Measurements from ENCODE around the gene AHDC1.

- TF ChIP-seq EZH2 (IDR thresholded peaks at IDR 0.05; ENCODE audit: insufficient read depth, poor library complexity, severe bottlenecking) = no peak
- TF ChIP-seq EZH2phosphoT487 (IDR thresholded peaks at IDR 0.05; ENCODE audit: insufficient read depth, low read depth) = no peak
Observed at GRCh38 chr1:27550510-27551169, 53.3 kb downstream of the AHDC1 start.
